HepG2 (cell line): ENCODE measurements around the gene PIM3. TPM values are rescaled to one million over a fixed set of nuclear protein-coding genes. Genes with fewer than 3 reads are reported as not detected.

ENCODE experiments used
- CBFB ChIP-seq: sonication (generic); formaldehyde crosslinking; IDR thresholded peaks from 2 replicates; pipeline ENCODE4 v1.4.0; 2020; ENCODE audit warnings: missing genetic modification reagents
- FOXO1 ChIP-seq: sonication (generic); formaldehyde crosslinking; IDR thresholded peaks from 2 replicates; pipeline ENCODE4 v1.4.0; 2020; ENCODE audit warnings: missing genetic modification reagents
- HDAC6 ChIP-seq: fragments of 200-600 bp; sonication (generic); IDR thresholded peaks from 2 replicates; pipeline ENCODE4 v1.7.0; 2017; ENCODE audit warnings: mild to moderate bottlenecking, antibody characterized with exemption, low read length, low read depth
- MBNL3 ChIP-seq: fragments of 250-450 bp; sonication (Bioruptor Pico); conservative IDR thresholded peaks from 2 replicates; pipeline ENCODE4 v1.8.0; 2022; ENCODE audit warnings: mild to moderate bottlenecking, inconsistent platforms
- MED13 ChIP-seq: sonication (generic); formaldehyde crosslinking; IDR thresholded peaks from 2 replicates; pipeline ENCODE4 v1.5.0; 2020; ENCODE audit warnings: missing genetic modification reagents
- MTF2 ChIP-seq: sonication (generic); formaldehyde crosslinking; IDR thresholded peaks from 2 replicates; pipeline ENCODE4 v1.5.0; 2020; ENCODE audit warnings: missing genetic modification reagents, borderline replicate concordance
- SALL1 ChIP-seq: sonication (generic); formaldehyde crosslinking; IDR thresholded peaks from 2 replicates; pipeline ENCODE4 v1.8.0; 2022; ENCODE audit warnings: mild to moderate bottlenecking, missing genetic modification reagents
- ZNF205 ChIP-seq: IDR thresholded peaks from 2 replicates; pipeline ENCODE4 v1.6.1; 2018; ENCODE audit warnings: missing biosample characterization, missing genetic modification reagents
- ZNF33A ChIP-seq: sonication (generic); formaldehyde crosslinking; IDR thresholded peaks from 2 replicates; pipeline ENCODE4 v1.5.1; 2020; ENCODE audit warnings: missing genetic modification reagents, mild to moderate bottlenecking, moderate library complexity, borderline replicate concordance
- ZNF33B ChIP-seq: sonication (generic); formaldehyde crosslinking; IDR thresholded peaks from 2 replicates; pipeline ENCODE4 v1.5.1; 2020; ENCODE audit warnings: mild to moderate bottlenecking, missing genetic modification reagents
- ZNF747 ChIP-seq: sonication (generic); formaldehyde crosslinking; IDR thresholded peaks from 2 replicates; pipeline ENCODE4 v1.8.1; 2023; ENCODE audit warnings: missing genetic modification reagents, mild to moderate bottlenecking, borderline replicate concordance
- ZNF878 ChIP-seq: sonication (generic); formaldehyde crosslinking; IDR thresholded peaks from 2 replicates; pipeline ENCODE4 v1.8.1; 2023; ENCODE audit warnings: mild to moderate bottlenecking, missing genetic modification reagents, moderate library complexity
- ZSCAN31 ChIP-seq: sonication (generic); formaldehyde crosslinking; IDR thresholded peaks from 2 replicates; pipeline ENCODE4 v1.5.0; 2020; ENCODE audit warnings: low read depth, mild to moderate bottlenecking, missing genetic modification reagents
- polyA plus RNA-seq, 8 experiments: library from polyadenylated mRNA; depleted of rRNA in 3 of 8; stranded (reverse) in 7 of 8; unstranded in 1 of 8; fragments of >200 nt; fragmentation: Illumina TruSeq in 4 of 8; extraction: Trizol in 4 of 8; gene quantifications; 2 replicates each; pipeline versions ENCODE4 v1.2.1 to v1.2.3, GENCODE V29; 2011 to 2016; ENCODE audit warnings: low read depth in 4 of 8, missing spikeins in 1 of 8, mixed read lengths in 1 of 8; ENCODE audit not compliant: insufficient read depth in 1 of 8
- total RNA-seq, 5 experiments: library from RNA; depleted of rRNA; stranded (reverse); fragments of >200 nt; fragmentation: Illumina TruSeq; extraction: Trizol; gene quantifications; 2 replicates each; pipeline ENCODE4 v1.2.3, GENCODE V29; 2016; ENCODE audit warnings: low read depth in 1 of 5
- TF ChIP-seq, protein P1 (sequence below): sonication (generic); formaldehyde crosslinking; IDR thresholded peaks from 2 replicates; pipeline ENCODE4 v1.4.0; 2020; ENCODE audit warnings: missing genetic modification reagents
- TF ChIP-seq, protein P2 (sequence below): sonication (generic); formaldehyde crosslinking; conservative IDR thresholded peaks from 2 replicates; pipeline ENCODE4 v1.8.0; 2022; ENCODE audit warnings: mild to moderate bottlenecking, moderate library complexity, missing genetic modification reagents
- TF ChIP-seq, protein P3 (sequence below): sonication (generic); formaldehyde crosslinking; IDR thresholded peaks from 2 replicates; pipeline ENCODE4 v1.4.0; 2020; ENCODE audit warnings: mild to moderate bottlenecking, missing genetic modification reagents
- TF ChIP-seq, protein P4 (sequence below): sonication (generic); formaldehyde crosslinking; IDR thresholded peaks from 2 replicates; pipeline ENCODE4 v1.5.0; 2020; ENCODE audit warnings: mild to moderate bottlenecking, missing genetic modification reagents, borderline replicate concordance

The PIM3 gene
- total and polyA plus RNA-seq, 2 of the 13 experiments (the other 11 are each of a cell fraction or from before 2014, with no cell fraction given): 21.6 to 31.2 TPM

DNA sequence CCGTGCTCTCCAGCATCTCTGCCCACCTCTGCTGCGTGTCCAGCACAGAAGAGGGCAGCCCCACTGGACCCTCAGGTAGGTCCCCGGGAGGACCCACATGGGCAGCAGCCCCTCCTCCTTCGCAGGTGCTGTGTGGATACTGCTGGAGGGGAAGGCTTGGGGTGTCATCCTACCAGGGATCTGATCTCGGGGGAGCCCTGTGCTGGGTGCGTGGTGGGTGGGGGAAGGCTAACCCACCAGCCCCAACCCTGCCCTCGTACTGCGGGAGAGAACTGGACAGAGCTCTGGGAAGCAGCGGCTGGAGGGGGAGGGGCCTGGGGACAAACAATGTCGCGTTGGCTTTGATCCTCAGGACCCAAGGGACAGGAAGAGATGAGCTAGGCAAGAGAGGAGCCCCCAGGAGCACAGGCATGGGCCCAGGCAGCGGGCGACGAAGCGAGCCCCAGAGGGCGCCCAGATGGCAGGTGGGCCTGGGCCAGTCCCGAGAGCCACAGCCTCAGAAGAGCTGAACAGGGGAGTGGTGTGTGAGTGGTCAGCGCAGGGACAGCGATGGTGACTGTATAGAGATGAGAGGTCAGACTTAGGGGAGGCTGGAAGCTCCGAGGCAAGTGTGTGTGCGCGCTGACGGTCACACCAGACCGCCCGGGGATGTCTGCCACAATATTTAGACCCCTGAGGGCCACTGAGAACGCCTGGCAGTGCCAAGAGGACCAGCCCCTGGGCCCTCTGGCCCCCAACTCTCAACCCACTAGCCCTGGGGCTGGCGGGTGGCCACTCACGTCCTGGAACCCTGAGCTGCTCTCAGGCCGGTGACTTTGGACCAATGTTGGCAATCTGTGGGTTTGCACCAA, 1.4 kb upstream of the PIM3 start (continued):
- peak; percentile 17; the same call in 1 of the 2 replicates for TF ChIP-seq ZNF33B (CRISPR knock-in tag)
- TF ChIP-seq ZNF878 (CRISPR knock-in tag): no peak
- no peak; the same call in 1 of the 2 replicates for TF ChIP-seq ZSCAN31
- TF ChIP-seq MED13 (CRISPR knock-in tag): no peak
- TF ChIP-seq HDAC6: no peak
- no peak for TF ChIP-seq ZNF205 (CRISPR knock-in tag)
- peak; percentile 36; the same call in 1 of the 2 replicates for TF ChIP-seq SALL1 (CRISPR knock-in tag)
- no peak for TF ChIP-seq ZNF33A (CRISPR knock-in tag)
- no peak; the same call in 1 of the 2 replicates for TF ChIP-seq FOXO1
- TF ChIP-seq, protein P1, sequence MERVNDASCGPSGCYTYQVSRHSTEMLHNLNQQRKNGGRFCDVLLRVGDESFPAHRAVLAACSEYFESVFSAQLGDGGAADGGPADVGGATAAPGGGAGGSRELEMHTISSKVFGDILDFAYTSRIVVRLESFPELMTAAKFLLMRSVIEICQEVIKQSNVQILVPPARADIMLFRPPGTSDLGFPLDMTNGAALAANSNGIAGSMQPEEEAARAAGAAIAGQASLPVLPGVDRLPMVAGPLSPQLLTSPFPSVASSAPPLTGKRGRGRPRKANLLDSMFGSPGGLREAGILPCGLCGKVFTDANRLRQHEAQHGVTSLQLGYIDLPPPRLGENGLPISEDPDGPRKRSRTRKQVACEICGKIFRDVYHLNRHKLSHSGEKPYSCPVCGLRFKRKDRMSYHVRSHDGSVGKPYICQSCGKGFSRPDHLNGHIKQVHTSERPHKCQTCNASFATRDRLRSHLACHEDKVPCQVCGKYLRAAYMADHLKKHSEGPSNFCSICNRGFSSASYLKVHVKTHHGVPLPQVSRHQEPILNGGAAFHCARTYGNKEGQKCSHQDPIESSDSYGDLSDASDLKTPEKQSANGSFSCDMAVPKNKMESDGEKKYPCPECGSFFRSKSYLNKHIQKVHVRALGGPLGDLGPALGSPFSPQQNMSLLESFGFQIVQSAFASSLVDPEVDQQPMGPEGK (CRISPR knock-in tag): peak; percentile 91
- TF ChIP-seq MBNL3: no peak
- no peak for TF ChIP-seq CBFB
- TF ChIP-seq, protein P2, sequence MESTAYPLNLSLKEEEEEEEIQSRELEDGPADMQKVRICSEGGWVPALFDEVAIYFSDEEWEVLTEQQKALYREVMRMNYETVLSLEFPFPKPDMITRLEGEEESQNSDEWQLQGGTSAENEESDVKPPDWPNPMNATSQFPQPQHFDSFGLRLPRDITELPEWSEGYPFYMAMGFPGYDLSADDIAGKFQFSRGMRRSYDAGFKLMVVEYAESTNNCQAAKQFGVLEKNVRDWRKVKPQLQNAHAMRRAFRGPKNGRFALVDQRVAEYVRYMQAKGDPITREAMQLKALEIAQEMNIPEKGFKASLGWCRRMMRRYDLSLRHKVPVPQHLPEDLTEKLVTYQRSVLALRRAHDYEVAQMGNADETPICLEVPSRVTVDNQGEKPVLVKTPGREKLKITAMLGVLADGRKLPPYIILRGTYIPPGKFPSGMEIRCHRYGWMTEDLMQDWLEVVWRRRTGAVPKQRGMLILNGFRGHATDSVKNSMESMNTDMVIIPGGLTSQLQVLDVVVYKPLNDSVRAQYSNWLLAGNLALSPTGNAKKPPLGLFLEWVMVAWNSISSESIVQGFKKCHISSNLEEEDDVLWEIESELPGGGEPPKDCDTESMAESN (CRISPR knock-in tag): 0 out of 2 replicates have a peak, but pooled peaks have one; percentile 40
- TF ChIP-seq, protein P3, sequence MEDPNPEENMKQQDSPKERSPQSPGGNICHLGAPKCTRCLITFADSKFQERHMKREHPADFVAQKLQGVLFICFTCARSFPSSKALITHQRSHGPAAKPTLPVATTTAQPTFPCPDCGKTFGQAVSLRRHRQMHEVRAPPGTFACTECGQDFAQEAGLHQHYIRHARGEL (CRISPR knock-in tag): no peak; the same call in 1 of the 2 replicates
- TF ChIP-seq MTF2: no peak
- TF ChIP-seq ZNF747: no peak
- TF ChIP-seq, protein P4, sequence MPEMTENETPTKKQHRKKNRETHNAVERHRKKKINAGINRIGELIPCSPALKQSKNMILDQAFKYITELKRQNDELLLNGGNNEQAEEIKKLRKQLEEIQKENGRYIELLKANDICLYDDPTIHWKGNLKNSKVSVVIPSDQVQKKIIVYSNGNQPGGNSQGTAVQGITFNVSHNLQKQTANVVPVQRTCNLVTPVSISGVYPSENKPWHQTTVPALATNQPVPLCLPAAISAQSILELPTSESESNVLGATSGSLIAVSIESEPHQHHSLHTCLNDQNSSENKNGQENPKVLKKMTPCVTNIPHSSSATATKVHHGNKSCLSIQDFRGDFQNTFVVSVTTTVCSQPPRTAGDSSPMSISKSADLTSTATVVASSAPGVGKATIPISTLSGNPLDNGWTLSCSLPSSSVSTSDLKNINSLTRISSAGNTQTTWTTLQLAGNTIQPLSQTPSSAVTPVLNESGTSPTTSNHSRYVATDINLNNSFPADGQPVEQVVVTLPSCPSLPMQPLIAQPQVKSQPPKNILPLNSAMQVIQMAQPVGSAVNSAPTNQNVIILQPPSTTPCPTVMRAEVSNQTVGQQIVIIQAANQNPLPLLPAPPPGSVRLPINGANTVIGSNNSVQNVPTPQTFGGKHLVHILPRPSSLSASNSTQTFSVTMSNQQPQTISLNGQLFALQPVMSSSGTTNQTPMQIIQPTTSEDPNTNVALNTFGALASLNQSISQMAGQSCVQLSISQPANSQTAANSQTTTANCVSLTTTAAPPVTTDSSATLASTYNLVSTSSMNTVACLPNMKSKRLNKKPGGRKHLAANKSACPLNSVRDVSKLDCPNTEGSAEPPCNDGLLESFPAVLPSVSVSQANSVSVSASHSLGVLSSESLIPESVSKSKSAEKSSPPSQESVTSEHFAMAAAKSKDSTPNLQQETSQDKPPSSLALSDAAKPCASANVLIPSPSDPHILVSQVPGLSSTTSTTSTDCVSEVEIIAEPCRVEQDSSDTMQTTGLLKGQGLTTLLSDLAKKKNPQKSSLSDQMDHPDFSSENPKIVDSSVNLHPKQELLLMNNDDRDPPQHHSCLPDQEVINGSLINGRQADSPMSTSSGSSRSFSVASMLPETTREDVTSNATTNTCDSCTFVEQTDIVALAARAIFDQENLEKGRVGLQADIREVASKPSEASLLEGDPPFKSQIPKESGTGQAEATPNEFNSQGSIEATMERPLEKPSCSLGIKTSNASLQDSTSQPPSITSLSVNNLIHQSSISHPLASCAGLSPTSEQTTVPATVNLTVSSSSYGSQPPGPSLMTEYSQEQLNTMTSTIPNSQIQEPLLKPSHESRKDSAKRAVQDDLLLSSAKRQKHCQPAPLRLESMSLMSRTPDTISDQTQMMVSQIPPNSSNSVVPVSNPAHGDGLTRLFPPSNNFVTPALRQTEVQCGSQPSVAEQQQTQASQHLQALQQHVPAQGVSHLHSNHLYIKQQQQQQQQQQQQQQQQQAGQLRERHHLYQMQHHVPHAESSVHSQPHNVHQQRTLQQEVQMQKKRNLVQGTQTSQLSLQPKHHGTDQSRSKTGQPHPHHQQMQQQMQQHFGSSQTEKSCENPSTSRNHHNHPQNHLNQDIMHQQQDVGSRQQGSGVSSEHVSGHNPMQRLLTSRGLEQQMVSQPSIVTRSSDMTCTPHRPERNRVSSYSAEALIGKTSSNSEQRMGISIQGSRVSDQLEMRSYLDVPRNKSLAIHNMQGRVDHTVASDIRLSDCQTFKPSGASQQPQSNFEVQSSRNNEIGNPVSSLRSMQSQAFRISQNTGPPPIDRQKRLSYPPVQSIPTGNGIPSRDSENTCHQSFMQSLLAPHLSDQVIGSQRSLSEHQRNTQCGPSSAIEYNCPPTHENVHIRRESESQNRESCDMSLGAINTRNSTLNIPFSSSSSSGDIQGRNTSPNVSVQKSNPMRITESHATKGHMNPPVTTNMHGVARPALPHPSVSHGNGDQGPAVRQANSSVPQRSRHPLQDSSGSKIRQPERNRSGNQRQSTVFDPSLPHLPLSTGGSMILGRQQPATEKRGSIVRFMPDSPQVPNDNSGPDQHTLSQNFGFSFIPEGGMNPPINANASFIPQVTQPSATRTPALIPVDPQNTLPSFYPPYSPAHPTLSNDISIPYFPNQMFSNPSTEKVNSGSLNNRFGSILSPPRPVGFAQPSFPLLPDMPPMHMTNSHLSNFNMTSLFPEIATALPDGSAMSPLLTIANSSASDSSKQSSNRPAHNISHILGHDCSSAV (CRISPR knock-in tag): no peak
